Tibial artery (tissue), 4 donors: ENCODE data around the gene RBMS3.

Source experiments
- DNase-seq, 2 donors: peaks; one replicate each; pipeline ENCODE4 v3.0.0-alpha.2; 2019
- H3K27ac ChIP-seq, 2 donors: fragments of 200-600 bp; sonication (generic) in 1 of 2; 1 replicate in 1 of 2; 2 replicates in 1 of 2; pipeline ENCODE4 v1.5.1; 2018 to 2019; ENCODE audit warnings: mild to moderate bottlenecking in 1 of 2
- H3K27me3 ChIP-seq, 2 donors: fragments of 200-600 bp; sonication (generic) in 1 of 2; one replicate each; pipeline versions ENCODE4 v1.5.1 to v1.6.0; 2016 to 2019
- H3K36me3 ChIP-seq, 3 donors: fragments of 200-600 bp; sonication (generic) in 2 of 3; one replicate each; pipeline ENCODE4 v1.5.1; 2016 to 2019; ENCODE audit warnings: mild to moderate bottlenecking in 2 of 3
- H3K4me1 ChIP-seq, 4 donors: fragments of 200-600 bp; sonication (generic) in 2 of 4; 1 replicate in 3 of 4; 2 replicates in 1 of 4; pipeline ENCODE4 v1.5.1; 2016 to 2019
- H3K4me3 ChIP-seq, 2 donors: fragments of 200-600 bp; sonication (generic) in 1 of 2; 1 replicate in 1 of 2; 2 replicates in 1 of 2; pipeline ENCODE4 v1.5.1; 2018 to 2019; ENCODE audit warnings: mild to moderate bottlenecking in 2 of 2
- H3K9me3 ChIP-seq, 3 donors: fragments of 200-600 bp; sonication (generic) in 1 of 3; one replicate each; pipeline ENCODE4 v1.5.1; 2016 to 2019
- intact Hi-C: fragments of 100-400 bp; cut with DNase I; formaldehyde crosslinking; loops from one replicate; pipeline ENCODE4 v1.15.0; 2023; ENCODE audit warnings: low total_unique reads
- TF ChIP-seq, protein P1 (sequence below), 2 experiments: fragments of 200-600 bp in 1 of 2; fragments of 450-650 bp in 1 of 2; IDR thresholded peaks; one replicate each; pipeline ENCODE4 v1.5.1; 2017 to 2019; ENCODE audit warnings: antibody characterized with exemption in 2 of 2, mild to moderate bottlenecking in 1 of 2, moderate library complexity in 1 of 2

RBMS3 gene

DNA sequence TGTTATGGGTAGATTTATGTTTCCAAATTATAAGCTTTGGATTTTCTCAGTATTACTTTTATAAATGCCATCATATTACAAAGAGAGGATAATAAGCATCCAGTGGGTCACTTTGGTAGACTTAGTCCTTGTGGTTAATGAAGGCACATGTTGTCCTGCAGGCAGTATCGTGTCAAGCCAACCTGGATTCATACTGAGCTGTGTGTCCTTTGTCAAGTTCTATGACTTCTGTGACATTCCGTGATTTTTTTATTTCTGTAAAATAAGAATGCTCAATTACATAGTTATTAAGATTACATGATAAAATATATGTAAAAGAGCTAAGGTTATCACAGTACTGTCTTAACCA is 257.7 kb downstream of the RBMS3 start:
- intact Hi-C loops: no loop called here
- no peak overlapping the region for H3K4me3 ChIP-seq

DNA sequence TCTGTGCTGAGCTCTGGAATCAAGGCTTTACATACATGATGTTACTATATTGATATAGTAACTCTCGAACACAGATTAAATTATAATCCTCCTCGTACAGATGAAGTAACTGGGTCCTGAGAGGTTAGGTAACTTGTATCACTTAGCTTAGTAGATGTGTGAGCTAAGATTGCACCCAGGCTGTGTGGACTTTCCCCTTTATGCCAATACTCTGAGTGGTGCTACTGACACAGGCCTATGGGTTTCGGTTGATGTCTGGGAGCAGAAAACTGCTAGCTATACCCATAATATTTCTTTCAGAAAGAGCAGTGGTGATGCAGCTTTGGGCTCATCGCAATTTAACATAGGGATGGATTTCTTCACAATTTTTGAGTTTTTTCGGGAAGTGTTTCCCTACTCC is 259.7 kb downstream of the RBMS3 start:
- TF ChIP-seq, protein P1, sequence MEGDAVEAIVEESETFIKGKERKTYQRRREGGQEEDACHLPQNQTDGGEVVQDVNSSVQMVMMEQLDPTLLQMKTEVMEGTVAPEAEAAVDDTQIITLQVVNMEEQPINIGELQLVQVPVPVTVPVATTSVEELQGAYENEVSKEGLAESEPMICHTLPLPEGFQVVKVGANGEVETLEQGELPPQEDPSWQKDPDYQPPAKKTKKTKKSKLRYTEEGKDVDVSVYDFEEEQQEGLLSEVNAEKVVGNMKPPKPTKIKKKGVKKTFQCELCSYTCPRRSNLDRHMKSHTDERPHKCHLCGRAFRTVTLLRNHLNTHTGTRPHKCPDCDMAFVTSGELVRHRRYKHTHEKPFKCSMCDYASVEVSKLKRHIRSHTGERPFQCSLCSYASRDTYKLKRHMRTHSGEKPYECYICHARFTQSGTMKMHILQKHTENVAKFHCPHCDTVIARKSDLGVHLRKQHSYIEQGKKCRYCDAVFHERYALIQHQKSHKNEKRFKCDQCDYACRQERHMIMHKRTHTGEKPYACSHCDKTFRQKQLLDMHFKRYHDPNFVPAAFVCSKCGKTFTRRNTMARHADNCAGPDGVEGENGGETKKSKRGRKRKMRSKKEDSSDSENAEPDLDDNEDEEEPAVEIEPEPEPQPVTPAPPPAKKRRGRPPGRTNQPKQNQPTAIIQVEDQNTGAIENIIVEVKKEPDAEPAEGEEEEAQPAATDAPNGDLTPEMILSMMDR (IDR thresholded peaks at IDR 0.05): no peak
- Histone ChIP-seq H3K36me3 (no peaks in the 10 kb centered on the region), H3K27me3 (no peaks in the 10 kb centered on the region), H3K4me3 (no peak overlapping the region), H3K4me1 (peaks cover 0 to 43% (median 11%) of the 10 kb centered on the region in 4 donors), H3K9me3 (no peaks in the 10 kb centered on the region), H3K27ac (no peak overlapping the region)
- intact Hi-C loops: no loop called here
- no peak for DNase-seq

More for the DNA sequence above, 257.7 kb downstream of the RBMS3 start:
- TF ChIP-seq, protein P1 (IDR thresholded peaks at IDR 0.05): no peak
- Histone ChIP-seq H3K4me1 (peaks cover 0 to 42% (median 11%) of the 10 kb centered on the region in 4 donors), H3K9me3 (no peaks in the 10 kb centered on the region), H3K27me3 (no peaks in the 10 kb centered on the region), H3K27ac (peak overlapping the region in 1 of 2 donors; percentile 21), H3K36me3 (no peaks in the 10 kb centered on the region)
- DNase-seq: no peak

DNA sequence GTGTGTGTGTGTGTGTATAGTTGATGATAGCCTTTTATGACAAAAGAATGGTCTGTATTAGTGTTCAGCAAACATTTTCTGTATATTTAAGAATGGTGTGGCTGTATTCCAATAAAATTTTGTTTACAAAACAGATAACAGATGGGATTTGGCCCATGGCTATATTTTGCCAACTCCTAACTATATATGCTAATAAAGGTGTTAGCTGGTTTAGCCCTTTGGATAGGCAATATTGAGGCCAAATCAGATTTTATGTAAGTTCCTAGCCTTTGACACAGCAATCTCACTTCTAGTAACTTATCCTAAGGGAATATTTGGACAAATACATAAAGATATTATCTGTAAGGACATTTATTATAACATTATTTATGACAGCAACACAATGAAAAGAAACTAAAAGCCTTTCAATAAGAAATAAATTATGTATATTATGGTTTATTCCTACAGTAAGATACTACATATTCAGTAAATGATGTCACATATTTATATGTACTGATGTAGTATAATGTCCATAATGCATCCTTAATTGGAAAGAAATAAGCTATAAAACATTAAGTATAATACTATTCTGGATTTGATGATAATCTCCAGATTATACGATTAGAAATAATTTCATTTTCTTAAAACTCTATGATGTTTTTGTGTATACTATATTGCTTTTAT is 264.0 kb downstream of the RBMS3 start:
- TF ChIP-seq, protein P1 (IDR thresholded peaks at IDR 0.05): no peak
- peaks cover 0 to 15% (median 1%) of the 10 kb centered on the region in 4 donors for H3K4me1 ChIP-seq
- intact Hi-C loops: no loop called here
- H3K27me3 ChIP-seq: no peaks in the 10 kb centered on the region
- H3K9me3 ChIP-seq: no peaks in the 10 kb centered on the region
- H3K36me3 ChIP-seq: no peaks in the 10 kb centered on the region
- H3K4me3 ChIP-seq: no peak overlapping the region
- DNase-seq: no peak
- no peak overlapping the region for H3K27ac ChIP-seq

DNA sequence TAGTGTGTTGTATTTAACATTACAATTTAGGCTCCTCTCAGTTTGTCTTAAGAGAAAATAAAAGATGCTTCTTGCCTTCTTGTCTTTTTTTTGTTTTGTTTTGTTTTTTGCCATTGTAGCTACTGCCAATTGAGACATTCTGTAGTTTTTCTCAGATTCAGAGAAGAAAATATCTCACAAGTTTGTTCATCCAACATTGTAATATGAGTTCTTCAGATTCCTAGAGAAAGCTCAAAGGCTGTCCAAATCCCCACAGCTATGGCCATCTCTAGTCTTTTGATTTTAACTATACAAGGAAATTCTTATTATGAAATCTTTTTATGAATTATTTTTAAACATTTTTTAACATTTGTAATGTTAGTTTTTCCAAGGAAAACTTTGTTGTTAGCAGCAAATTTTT is 264.7 kb downstream of the RBMS3 start:
- H3K9me3 ChIP-seq: no peaks in the 10 kb centered on the region
- TF ChIP-seq, protein P1 (IDR thresholded peaks at IDR 0.05): no peak
- H3K27ac ChIP-seq: no peak overlapping the region
- no peaks in the 10 kb centered on the region for H3K36me3 ChIP-seq
- peaks cover 0 to 15% (median 1%) of the 10 kb centered on the region in 4 donors for H3K4me1 ChIP-seq
- H3K4me3 ChIP-seq: no peak overlapping the region
- no peak for DNase-seq
- intact Hi-C loops: no loop called here
- no peaks in the 10 kb centered on the region for H3K27me3 ChIP-seq

DNA sequence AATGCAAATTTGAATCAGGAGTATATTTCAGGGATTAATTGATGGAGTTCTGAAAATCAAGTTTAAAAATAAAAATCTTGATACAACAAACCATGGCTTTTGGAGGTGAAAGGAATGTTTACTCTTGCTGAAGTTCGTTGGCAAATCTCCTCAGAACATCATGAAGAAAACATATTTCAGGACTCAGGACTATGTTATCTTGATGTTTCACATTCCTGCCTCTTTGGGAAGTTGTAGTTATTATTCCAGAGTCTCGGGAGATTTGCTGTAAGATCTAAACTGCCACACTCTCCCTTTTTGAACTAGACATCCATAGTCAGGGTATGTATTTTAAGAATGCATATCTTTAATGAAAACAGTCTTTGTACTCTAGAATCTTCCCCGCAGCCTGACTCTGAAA is 271.2 kb downstream of the RBMS3 start:
- no peak for DNase-seq
- peak overlapping the region; percentile 26 to 60 for H3K27ac ChIP-seq
- H3K36me3 ChIP-seq: no peaks in the 10 kb centered on the region
- no peak overlapping the region for H3K4me3 ChIP-seq
- intact Hi-C loops: no loop called here
- H3K9me3 ChIP-seq: no peaks in the 10 kb centered on the region
- H3K4me1 ChIP-seq: peaks cover 0 to 56% (median 27%) of the 10 kb centered on the region in 4 donors
- TF ChIP-seq, protein P1 (IDR thresholded peaks at IDR 0.05): no peak
- no peaks in the 10 kb centered on the region for H3K27me3 ChIP-seq
